CD4-positive, CD25-positive, alpha-beta regulatory T cell (primary cell): ENCODE data around the gene IQCE. TPM values are rescaled to one million over a fixed set of nuclear protein-coding genes. Genes with fewer than 3 reads are reported as not detected.
A peak's percentile ranks its signal among the peaks of the same experiment; 100 is the strongest.

Experiments used
- ATAC-seq, 2 donors: fragments of 150-1000 bp; cut with Tn5 transposase; one replicate each; pipeline ENCODE4 v1.10.0; 2021; ENCODE audit warnings: low read depth in 2 of 2, moderate number of reproducible peaks in 2 of 2, moderate library complexity in 1 of 2
- DNase-seq, 3 donors: peaks; one replicate each; pipeline versions ENCODE4 v3.0.0 to v3.0.0-alpha.2; 2012 to 2022; ENCODE audit warnings: mixed read lengths in 1 of 3
- H3K27ac ChIP-seq: one replicate; pipeline ENCODE4 v1.7.0; 2013; ENCODE audit warnings: mild to moderate bottlenecking, low read length; ENCODE audit not compliant: insufficient read depth, poor library complexity, severe bottlenecking
- H3K27me3 ChIP-seq: one replicate; pipeline ENCODE4 v1.7.0; 2013; ENCODE audit warnings: low read length; ENCODE audit not compliant: control insufficient read depth, insufficient read depth
- H3K36me3 ChIP-seq: one replicate; pipeline ENCODE4 v1.7.0; 2013; ENCODE audit warnings: mild to moderate bottlenecking, low read length, moderate library complexity; ENCODE audit not compliant: control insufficient read depth, insufficient read depth
- H3K4me1 ChIP-seq: 2 replicates; pipeline ENCODE4 v1.7.0; 2013; ENCODE audit warnings: mild to moderate bottlenecking, low read length; ENCODE audit not compliant: insufficient read depth, control insufficient read depth, poor library complexity, severe bottlenecking
- H3K4me3 ChIP-seq: one replicate; pipeline ENCODE4 v1.7.0; 2013; ENCODE audit warnings: low read depth, mild to moderate bottlenecking, low read length, moderate library complexity
- H3K9me3 ChIP-seq, 2 experiments: 1 replicate in 1 of 2; 2 replicates in 1 of 2; pipeline ENCODE4 v1.7.0; 2013; ENCODE audit warnings: low read length in 2 of 2, mild to moderate bottlenecking in 1 of 2, moderate library complexity in 1 of 2; ENCODE audit not compliant: control insufficient read depth in 2 of 2
- H3K27ac Mint-ChIP-seq, 3 donors: one replicate each; pipeline ENCODE4 v1.8.0; 2020 to 2022; ENCODE audit warnings: mild to moderate bottlenecking in 3 of 3, mixed read lengths in 3 of 3, moderate library complexity in 2 of 3
- H3K27me3 Mint-ChIP-seq: one replicate; pipeline ENCODE4 v1.8.0; 2022; ENCODE audit warnings: mild to moderate bottlenecking, mixed read lengths
- H3K36me3 Mint-ChIP-seq: one replicate; pipeline ENCODE4 v1.8.0; 2020; ENCODE audit warnings: mixed read lengths
- H3K4me1 Mint-ChIP-seq, 4 donors: one replicate each; pipeline ENCODE4 v1.8.0; 2020 to 2022; ENCODE audit warnings: mixed read lengths in 4 of 4, mild to moderate bottlenecking in 1 of 4
- H3K4me3 Mint-ChIP-seq, 4 donors: one replicate each; pipeline ENCODE4 v1.8.0; 2020 to 2022; ENCODE audit warnings: mild to moderate bottlenecking in 4 of 4, mixed read lengths in 4 of 4, moderate library complexity in 3 of 4
- H3K9me3 Mint-ChIP-seq, 7 donors: one replicate each; pipeline ENCODE4 v1.8.0; 2020 to 2022; ENCODE audit warnings: mixed read lengths in 7 of 7, mild to moderate bottlenecking in 3 of 7, moderate library complexity in 2 of 7
- polyA plus RNA-seq, 4 donors: library from polyadenylated mRNA; unstranded; fragments of 300-500 nt; fragmentation: Illumina TruSeq; gene quantifications; one replicate each; pipeline ENCODE4 v1.2.3, GENCODE V29; 2021
- total RNA-seq: library from RNA; stranded (reverse); gene quantifications from one replicate; pipeline ENCODE4 v1.2.3, GENCODE V29; 2022

The IQCE gene
- total and polyA plus RNA-seq, 5 donors from 2014 or later: 0.69 to 6.6 (median 1.00) TPM

- no peaks in the 10 kb centered on the region for H3K4me1 ChIP-seq
- H3K27me3 ChIP-seq: no peaks in the 10 kb centered on the region
- ATAC-seq: no peak
- H3K36me3 ChIP-seq: no peaks in the 10 kb centered on the region
- H3K4me3 ChIP-seq: no peak overlapping the region
- no peak overlapping the region for H3K27ac ChIP-seq
- no peaks in the 10 kb centered on the region for H3K9me3 Mint-ChIP-seq
- no peak for DNase-seq
- no peaks in the 10 kb centered on the region for H3K36me3 Mint-ChIP-seq
- peak overlapping the region in 1 of 3 donors; percentile 56 for H3K27ac Mint-ChIP-seq
- peaks cover under 1 to 1% (median under 1%) of the 10 kb centered on the region in 4 donors for H3K4me1 Mint-ChIP-seq
- H3K27me3 Mint-ChIP-seq: no peaks in the 10 kb centered on the region
- no peaks in the 10 kb centered on the region for H3K9me3 ChIP-seq
- no peak overlapping the region for H3K4me3 Mint-ChIP-seq
Observed at GRCh38 chr7:2613931-2614600, 55.3 kb downstream of the IQCE start.

- Histone ChIP-seq H3K36me3 (no peaks in the 10 kb centered on the region), H3K27ac (no peak overlapping the region), H3K27me3 (no peaks in the 10 kb centered on the region), H3K9me3 (no peaks in the 10 kb centered on the region), H3K4me3 (no peak overlapping the region), H3K4me1 (no peaks in the 10 kb centered on the region)
- Mint-ChIP-seq H3K4me3 (no peak overlapping the region), H3K36me3 (no peaks in the 10 kb centered on the region), H3K27ac (no peak overlapping the region), H3K4me1 (no peaks in the 10 kb centered on the region), H3K27me3 (no peaks in the 10 kb centered on the region), H3K9me3 (no peaks in the 10 kb centered on the region)
- no peak for DNase-seq
- ATAC-seq: no peak
Observed at GRCh38 chr7:2614631-2615330, 56.0 kb downstream of the IQCE start.

- no peak for DNase-seq
- ATAC-seq: no peak
- Mint-ChIP-seq H3K27me3 (no peaks in the 10 kb centered on the region), H3K27ac (no peak overlapping the region), H3K4me1 (no peaks in the 10 kb centered on the region), H3K36me3 (no peaks in the 10 kb centered on the region), H3K9me3 (peaks cover 0 to 1% (median 0%) of the 10 kb centered on the region in 7 donors), H3K4me3 (no peak overlapping the region)
- no peaks in the 10 kb centered on the region for H3K27me3 ChIP-seq
- H3K4me3 ChIP-seq: no peak overlapping the region
- no peaks in the 10 kb centered on the region for H3K4me1 ChIP-seq
- no peak overlapping the region for H3K27ac ChIP-seq
- H3K36me3 ChIP-seq: no peaks in the 10 kb centered on the region
- H3K9me3 ChIP-seq: no peaks in the 10 kb centered on the region
Observed at GRCh38 chr7:2616387-2617324, 57.9 kb downstream of the IQCE start.

- H3K4me1 ChIP-seq: no peaks in the 10 kb centered on the region
- Mint-ChIP-seq H3K4me3 (no peak overlapping the region), H3K9me3 (peaks cover 0 to 1% (median 0%) of the 10 kb centered on the region in 7 donors), H3K27me3 (no peaks in the 10 kb centered on the region), H3K4me1 (no peaks in the 10 kb centered on the region), H3K27ac (no peak overlapping the region), H3K36me3 (no peaks in the 10 kb centered on the region)
- H3K27ac ChIP-seq: no peak overlapping the region
- no peak overlapping the region for H3K4me3 ChIP-seq
- no peak for ATAC-seq
- H3K27me3 ChIP-seq: no peaks in the 10 kb centered on the region
- DNase-seq: no peak
- H3K36me3 ChIP-seq: no peaks in the 10 kb centered on the region
- H3K9me3 ChIP-seq: no peaks in the 10 kb centered on the region
Observed at GRCh38 chr7:2617325-2617905, 58.6 kb downstream of the IQCE start.

GRCh38 chr7:2619116-2619515 is 60.3 kb downstream of the IQCE start:
- no peaks in the 10 kb centered on the region for H3K4me1 ChIP-seq
- no peak overlapping the region for H3K4me3 Mint-ChIP-seq
- no peaks in the 10 kb centered on the region for H3K36me3 ChIP-seq
- peaks cover 0 to 1% (median 0%) of the 10 kb centered on the region in 7 donors for H3K9me3 Mint-ChIP-seq
- H3K9me3 ChIP-seq: no peaks in the 10 kb centered on the region
- H3K27me3 Mint-ChIP-seq: no peaks in the 10 kb centered on the region
- ATAC-seq (no peak), DNase-seq (no peak)
- H3K27ac Mint-ChIP-seq: no peak overlapping the region
- H3K4me3 ChIP-seq: no peak overlapping the region
- no peaks in the 10 kb centered on the region for H3K27me3 ChIP-seq
- H3K36me3 Mint-ChIP-seq: no peaks in the 10 kb centered on the region
- no peaks in the 10 kb centered on the region for H3K4me1 Mint-ChIP-seq
- no peak overlapping the region for H3K27ac ChIP-seq

- no peaks in the 10 kb centered on the region for H3K27me3 ChIP-seq
- H3K4me3 ChIP-seq: no peak overlapping the region
- no peaks in the 10 kb centered on the region for H3K4me1 Mint-ChIP-seq
- no peak for ATAC-seq
- H3K9me3 Mint-ChIP-seq: peaks cover 0 to 1% (median 0%) of the 10 kb centered on the region in 7 donors
- H3K9me3 ChIP-seq: no peaks in the 10 kb centered on the region
- no peak overlapping the region for H3K4me3 Mint-ChIP-seq
- H3K36me3 ChIP-seq: no peaks in the 10 kb centered on the region
- DNase-seq: no peak
- no peak overlapping the region for H3K27ac Mint-ChIP-seq
- no peak overlapping the region for H3K27ac ChIP-seq
- H3K36me3 Mint-ChIP-seq: no peaks in the 10 kb centered on the region
- H3K4me1 ChIP-seq: no peaks in the 10 kb centered on the region
- peaks cover 2% of the 10 kb centered on the region for H3K27me3 Mint-ChIP-seq
Observed at GRCh38 chr7:2621061-2621828, 62.5 kb downstream of the IQCE start.
